NCI-H128 (cell line): ENCODE results near the gene PHF21B.
"Not testable (repeated sequence)": the region's sequence is repeated elsewhere in the genome, so short reads cannot be mapped to it uniquely, and the experiment has no call there.

ENCODE experiments used
- DNase-seq: peaks from one replicate; lab custom pipeline; 2025; ENCODE audit not compliant: unreplicated experiment; lab: John Stamatoyannopoulos, UW

PHF21B gene

GRCh38 chr22:44963832-44964721 is 45.7 kb downstream of the PHF21B start:
- no peak for DNase-seq

- no peak for DNase-seq
Observed at GRCh38 chr22:44962741-44963454, 46.9 kb downstream of the PHF21B start.

GRCh38 chr22:44961682-44962081 is 48.1 kb downstream of the PHF21B start:
- not testable (repeated sequence) for DNase-seq

GRCh38 chr22:44956840-44957767 is 52.7 kb downstream of the PHF21B start:
- no peak for DNase-seq

- DNase-seq, result no peak
Observed at GRCh38 chr22:44955102-44955501, 54.7 kb downstream of the PHF21B start.

- DNase-seq, result no peak
Observed at GRCh38 chr22:44954149-44954548, 55.7 kb downstream of the PHF21B start.

GRCh38 chr22:44952863-44953746 is 56.7 kb downstream of the PHF21B start:
- no peak for DNase-seq

GRCh38 chr22:44951510-44951816 is 58.3 kb downstream of the PHF21B start:
- no peak for DNase-seq

- no peak for DNase-seq
Observed at GRCh38 chr22:44950806-44951509, 58.8 kb downstream of the PHF21B start.

- no peak for DNase-seq
Observed at GRCh38 chr22:44947846-44948245, 62.0 kb downstream of the PHF21B start.

- DNase-seq, result no peak
Observed at GRCh38 chr22:44947049-44947448, 62.8 kb downstream of the PHF21B start.

GRCh38 chr22:44944883-44945601 is 64.8 kb downstream of the PHF21B start:
- no peak for DNase-seq

- DNase-seq, result no peak
Observed at GRCh38 chr22:44943701-44944324, 66.0 kb downstream of the PHF21B start.

- no peak for DNase-seq
Observed at GRCh38 chr22:44942979-44943700, 66.7 kb downstream of the PHF21B start.

- no peak for DNase-seq
Observed at GRCh38 chr22:44942056-44942455, 67.7 kb downstream of the PHF21B start.

GRCh38 chr22:44941207-44941606 is 68.6 kb downstream of the PHF21B start:
- no peak for DNase-seq

GRCh38 chr22:44940130-44940529 is 69.7 kb downstream of the PHF21B start:
- no peak for DNase-seq

- no peak for DNase-seq
Observed at GRCh38 chr22:44939451-44939850, 70.4 kb downstream of the PHF21B start.
